Epithelial cell of prostate (primary cell): ENCODE results near the gene PLSCR4.
"Not testable (repeated sequence)": the region's sequence is repeated elsewhere in the genome, so short reads cannot be mapped to it uniquely, and the experiment has no call there.

ENCODE experiments used
- DNase-seq: peaks from one replicate; pipeline ENCODE4 v3.0.0-alpha.2; 2011; ENCODE audit warnings: low read depth, low spot score
- H3K27ac ChIP-seq: fragments of 450-650 bp; 2 replicates; pipeline ENCODE4 v1.5.1; 2017; ENCODE audit warnings: mild to moderate bottlenecking

The PLSCR4 gene

DNA sequence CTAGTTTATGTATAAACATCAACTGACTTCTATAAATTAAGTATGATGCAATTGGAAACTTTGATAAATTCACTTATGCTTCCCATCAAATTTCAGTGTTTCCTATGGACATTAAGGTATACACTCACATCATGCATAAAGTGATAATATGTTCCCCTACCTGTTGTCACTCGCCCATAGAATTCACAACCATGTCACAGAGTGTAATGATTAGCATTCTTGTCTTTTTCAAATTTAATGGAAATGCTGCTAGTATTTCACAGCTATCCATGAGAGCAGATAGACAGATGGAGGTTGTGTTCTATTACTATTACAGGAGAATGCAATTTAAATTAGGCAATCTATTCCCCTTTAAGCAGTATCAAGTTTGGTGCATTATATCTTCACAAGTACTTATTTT, 984 bp downstream of the PLSCR4 start:
- DNase-seq, result no peak
- no peak overlapping the region for H3K27ac ChIP-seq

DNA sequence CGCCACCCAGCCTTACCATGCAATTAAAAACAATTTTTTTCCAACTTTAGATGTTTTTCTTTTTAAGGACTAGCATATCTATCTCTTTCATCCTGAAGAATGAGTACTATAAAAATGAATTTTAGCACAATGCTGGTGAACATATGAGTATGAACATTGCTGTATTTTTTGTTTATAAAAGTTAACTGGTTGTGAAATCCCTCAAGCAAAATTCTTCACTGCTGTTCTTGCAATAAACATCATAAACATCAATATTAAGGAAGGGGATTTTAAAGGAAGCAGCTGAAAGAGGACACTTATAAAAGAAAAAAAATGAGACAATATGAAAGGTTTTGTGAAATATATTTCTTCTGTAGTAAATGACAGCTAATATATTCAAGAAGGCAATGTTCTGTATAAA, 3.0 kb downstream of the PLSCR4 start:
- H3K27ac ChIP-seq, result no peak overlapping the region

DNA sequence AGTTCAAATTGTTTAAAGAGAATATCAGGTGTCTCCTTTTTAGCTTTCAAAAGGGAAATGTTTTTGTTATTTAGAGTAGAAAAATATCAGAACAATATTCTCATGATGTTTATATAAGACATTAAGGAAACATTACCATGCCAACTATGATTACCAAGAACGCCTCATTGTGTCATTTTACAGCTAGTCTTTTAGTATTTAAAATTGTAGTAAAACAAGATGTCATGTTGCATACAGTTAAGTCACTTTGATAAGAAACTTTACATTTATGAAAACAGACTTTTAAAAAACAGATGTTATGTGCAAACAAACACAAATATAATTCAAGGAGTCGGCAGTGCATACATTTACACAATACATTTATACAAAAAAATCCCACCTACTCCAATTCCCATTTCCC, 4.4 kb downstream of the PLSCR4 start:
- no peak overlapping the region for H3K27ac ChIP-seq
- no peak for DNase-seq

More for the DNA sequence above, 3.0 kb downstream of the PLSCR4 start:
- DNase-seq, result no peak

DNA sequence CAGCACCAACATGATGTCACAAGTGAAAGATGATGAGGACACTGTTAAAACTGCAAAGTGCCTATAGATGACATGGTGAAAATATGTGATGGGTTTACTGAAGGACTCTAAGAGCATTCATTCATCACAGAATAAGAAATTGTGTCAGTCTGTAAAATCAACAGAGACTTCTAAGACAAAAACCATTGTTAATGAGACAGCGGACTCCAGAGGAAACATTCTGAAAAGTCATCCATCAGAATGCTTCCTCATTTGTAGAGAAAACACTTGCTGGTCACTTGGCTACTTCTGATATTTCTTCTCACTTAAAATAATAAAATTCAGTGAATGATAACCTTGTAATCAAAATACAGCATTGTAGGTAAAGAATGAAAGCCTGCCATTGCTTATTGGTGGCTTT, 7.3 kb downstream of the PLSCR4 start:
- no peak for DNase-seq
- H3K27ac ChIP-seq, result no peak overlapping the region

DNA sequence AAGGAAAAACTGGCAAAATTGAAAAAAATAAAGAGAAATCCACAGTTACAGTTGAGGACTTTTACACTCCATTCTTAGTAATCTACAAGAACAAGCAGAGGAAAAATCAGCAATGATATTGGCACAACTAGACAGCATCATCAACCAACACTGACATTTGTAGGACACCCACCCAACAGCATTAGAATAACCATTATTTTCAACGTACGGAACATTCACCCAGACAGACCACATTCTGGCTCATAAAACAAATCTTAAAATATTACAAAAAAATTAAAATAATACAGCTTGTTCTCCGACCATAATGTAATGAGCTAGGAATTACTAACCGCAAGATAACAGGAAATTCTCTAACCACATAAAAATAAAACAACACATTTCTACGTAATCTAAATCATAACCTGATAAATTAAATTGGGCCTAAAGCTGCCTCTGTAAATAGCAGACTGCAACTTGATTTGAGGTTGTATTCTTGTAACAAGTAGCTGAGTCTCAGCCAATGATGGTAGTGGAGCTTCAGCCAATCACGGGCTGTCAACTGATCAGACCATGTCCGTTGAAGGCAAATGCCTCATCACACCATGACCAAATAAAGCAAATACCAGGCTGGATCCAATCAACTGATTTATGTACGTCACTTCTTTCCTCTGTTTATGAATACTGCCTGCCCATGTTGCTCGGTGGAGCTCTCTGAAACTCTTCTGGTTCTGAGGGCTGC, 9.2 kb downstream of the PLSCR4 start:
- DNase-seq, result no peak
- no peak overlapping the region for H3K27ac ChIP-seq

DNA sequence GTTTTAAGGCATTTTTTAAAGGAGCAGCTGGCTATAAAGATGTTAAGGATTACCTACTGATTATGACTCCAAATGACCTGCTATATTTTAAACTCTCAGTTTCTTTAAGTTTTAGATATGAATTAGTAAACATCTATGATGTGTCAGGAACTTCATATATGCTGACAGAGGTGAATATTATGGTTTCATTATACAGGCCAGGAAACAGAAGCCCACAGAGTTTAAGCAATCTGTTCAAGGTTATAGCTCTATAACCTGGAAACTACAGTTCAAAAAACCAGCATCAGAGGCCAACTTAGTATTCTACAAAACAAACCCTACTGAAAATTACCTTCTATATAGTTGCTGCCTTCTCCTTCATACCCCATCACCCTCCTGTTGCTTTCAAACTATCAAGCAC, 17.4 kb downstream of the PLSCR4 start:
- no peak for DNase-seq
- no peak overlapping the region for H3K27ac ChIP-seq

DNA sequence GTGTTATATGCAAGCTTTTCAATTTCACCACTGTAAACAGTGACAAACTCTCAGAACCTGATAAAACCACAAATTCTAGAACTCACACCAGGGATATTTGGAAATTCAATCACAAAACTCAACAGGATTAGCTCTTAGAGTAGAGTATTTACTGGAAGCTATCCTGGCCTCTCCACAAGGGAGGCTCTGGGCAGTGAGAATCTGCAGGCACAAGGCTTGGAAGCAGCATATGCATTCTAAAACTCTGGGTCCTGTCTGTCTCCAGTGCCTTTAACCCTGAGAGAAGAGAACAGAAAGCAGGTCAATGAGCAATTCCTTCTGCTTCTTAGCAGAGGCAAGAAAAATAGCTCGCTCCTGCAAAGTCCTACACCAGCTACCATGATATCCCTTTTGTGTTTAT, 23.4 kb downstream of the PLSCR4 start:
- no peak for DNase-seq

DNA sequence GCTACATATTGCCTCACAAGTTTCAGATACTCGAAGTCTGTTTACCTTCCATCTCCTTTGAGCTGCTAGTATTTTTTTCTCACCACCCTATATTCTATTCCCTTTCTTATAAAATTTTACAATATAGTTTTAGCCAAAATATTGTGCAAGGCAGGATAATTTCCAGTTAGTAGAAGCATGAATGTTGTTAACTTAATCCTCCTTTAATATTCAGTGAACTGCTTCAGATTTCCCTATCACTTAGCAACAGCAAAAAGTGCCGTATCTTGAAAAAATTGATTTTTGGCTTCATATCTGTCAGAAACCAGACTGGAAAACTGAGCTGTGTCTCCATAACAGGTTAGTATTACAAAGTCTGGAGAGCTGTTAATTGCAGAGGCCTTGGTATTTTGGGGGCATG, 24.0 kb downstream of the PLSCR4 start:
- no peak overlapping the region for H3K27ac ChIP-seq
- no peak for DNase-seq

More for the DNA sequence above, 23.4 kb downstream of the PLSCR4 start:
- H3K27ac ChIP-seq, result no peak overlapping the region

DNA sequence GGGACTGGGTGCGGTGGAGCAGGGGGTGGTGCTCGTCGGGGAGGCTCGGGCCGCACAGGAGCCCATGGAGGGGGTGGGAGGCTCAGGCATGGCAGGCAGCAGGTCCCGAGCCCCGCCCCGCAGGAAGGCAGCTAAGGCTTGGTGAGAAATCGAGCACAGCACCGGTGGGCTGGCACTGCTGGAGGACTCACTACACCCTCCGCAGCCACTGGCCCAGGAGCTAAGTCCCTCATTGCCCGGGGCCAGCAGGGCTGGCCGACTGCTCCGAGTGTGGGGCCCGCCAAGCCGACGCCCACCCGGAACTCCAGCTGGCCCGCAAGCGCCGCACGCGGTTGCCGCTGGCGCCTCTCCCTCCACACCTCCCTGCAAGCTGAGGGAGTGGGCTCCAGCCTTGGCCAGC, 25.4 kb downstream of the PLSCR4 start:
- H3K27ac ChIP-seq, DNase-seq: not testable (repeated sequence)

DNA sequence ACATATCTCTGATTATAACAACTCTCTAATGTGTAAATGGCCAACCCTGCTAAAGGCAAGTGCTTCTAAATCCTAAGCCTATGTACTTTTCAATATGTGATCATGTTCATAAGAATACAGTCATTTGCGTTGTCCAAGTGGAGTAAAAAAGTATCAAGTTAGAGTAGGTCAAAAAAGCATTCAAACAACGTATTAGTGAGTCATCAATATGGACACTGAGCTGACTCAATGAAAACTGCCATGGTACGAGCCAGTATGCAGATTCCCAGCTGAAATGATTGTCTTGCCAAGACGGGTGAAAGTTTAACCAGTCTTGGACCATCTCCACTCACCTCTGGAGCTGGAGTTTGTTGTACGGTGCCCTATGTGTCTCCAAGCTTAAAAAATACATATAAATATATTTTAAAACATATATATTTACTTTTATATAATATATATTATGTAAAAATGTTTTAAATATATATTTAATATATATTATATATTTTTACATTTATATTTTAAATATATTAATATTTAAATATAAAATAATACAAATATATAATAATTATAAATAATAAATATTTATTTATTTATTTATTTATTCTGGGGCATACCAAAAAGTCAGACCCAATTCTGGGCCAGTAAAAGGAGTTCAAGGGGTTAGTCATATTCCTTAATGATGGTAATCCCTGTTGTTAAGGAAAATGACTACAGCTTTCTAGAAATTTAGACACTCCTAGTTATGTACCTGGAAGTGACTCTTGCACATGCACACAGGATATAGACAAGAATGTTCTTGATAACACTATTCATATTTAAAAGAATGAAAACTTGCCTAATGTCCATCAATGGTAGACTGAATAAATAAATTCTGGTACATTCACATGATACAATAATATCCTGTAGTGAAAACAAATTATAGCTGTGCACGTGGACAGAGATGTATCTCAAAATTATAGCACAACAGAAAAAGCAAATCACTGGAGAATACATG, 27.2 kb downstream of the PLSCR4 start:
- no peak overlapping the region for H3K27ac ChIP-seq
- DNase-seq, result no peak

DNA sequence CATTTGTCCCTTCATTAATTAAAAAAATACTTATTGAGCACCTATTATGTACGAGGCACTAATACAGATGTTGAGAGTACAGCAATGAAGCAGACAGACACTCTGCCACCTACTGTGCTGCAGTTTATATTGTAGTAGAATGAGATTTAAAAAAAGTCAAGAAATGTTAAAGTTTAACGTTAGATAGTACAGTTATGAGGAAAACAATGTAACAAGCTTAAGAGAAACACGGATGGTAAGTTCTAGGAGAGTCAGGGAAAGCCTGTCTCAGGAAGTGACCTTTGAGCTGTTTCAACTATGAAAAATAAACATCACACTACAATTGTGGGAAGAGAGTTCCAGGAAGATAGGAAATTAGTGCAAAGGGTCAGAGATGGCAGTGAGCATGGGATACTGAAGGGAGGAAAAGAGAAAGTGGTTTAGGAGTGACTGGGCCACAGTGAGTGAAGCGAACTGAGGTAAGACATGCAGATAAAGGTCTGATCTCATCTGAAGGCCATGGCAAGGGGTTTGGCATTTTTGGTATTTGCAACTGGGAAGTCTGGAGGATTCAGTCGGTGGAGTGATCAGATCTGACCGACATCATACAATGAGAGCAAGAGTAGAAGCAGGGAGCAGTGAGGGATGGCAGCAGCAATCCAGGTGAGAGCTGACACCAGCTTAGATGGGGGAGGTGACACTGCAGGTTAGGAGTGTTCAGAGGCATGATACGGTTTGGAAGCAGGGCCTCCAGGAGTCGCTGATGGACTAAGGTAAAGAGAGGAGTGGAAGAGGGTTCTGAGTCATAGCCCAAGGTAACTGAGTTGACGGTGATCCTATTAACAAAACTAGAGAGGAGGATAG, 28.5 kb downstream of the PLSCR4 start:
- H3K27ac ChIP-seq, result no peak overlapping the region
- DNase-seq, result no peak

DNA sequence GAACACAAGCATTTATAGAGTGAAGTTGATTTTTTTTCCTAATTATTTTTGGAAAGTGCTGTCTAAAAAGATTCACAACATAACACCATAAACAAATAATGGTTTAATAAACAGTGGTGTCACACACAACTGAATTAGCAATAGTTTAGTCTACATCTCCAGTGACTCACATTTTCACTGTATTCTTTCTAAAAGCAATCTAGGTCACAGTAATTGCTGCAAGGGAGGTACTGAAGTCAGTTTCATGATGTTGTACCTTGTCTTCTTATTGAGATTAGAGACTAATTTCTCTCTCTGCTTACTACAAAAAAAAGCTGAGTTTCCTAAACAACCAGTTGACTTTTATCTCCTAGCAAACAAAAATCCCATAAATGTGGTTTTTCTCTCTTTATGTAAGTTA, 29.6 kb downstream of the PLSCR4 start:
- no peak overlapping the region for H3K27ac ChIP-seq
- DNase-seq, result no peak

DNA sequence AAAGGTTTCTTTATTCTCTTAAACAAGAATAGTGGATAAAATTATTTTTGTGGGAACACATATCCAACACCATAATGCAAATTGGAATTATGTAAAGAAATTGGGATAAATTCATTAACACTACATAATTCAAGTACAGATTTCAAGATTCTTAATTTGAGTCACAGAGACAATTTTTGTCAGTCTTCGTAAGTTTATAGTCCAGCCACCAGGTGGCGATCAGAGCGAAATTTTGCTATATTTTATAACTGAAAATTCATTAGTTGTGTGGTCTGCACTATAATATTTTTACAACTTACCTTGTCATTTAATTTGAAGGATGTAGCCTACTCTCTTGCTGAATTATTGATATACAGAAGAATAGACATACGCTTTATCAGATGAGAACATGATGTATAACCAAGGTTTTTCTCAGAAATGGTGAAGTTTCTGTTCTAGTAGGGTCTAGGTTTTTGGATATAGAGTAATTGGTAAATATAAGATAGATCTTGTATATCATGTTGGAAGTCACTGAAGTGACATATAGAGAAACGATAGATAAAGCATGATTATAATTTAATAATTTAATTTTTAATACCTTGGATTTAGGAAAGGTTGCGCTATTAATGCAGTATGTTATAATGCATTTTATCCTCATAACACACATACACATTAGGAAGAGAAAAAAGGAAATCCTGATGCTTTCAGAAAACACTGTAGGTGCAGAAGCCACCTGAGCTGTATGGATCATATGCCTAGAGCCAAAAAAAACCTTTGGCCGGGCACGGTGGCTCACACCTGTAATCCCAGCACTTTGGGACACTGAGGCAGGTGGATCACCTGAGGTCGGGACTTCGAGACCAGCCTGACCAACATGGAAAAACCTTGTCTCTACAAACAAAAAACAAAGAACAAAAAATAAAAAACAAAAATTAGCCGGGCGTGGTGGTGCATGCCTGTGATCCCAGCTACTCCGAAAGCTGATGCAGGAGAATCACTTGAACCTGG, 31.7 kb downstream of the PLSCR4 start:
- DNase-seq, result no peak
- no peak overlapping the region for H3K27ac ChIP-seq

DNA sequence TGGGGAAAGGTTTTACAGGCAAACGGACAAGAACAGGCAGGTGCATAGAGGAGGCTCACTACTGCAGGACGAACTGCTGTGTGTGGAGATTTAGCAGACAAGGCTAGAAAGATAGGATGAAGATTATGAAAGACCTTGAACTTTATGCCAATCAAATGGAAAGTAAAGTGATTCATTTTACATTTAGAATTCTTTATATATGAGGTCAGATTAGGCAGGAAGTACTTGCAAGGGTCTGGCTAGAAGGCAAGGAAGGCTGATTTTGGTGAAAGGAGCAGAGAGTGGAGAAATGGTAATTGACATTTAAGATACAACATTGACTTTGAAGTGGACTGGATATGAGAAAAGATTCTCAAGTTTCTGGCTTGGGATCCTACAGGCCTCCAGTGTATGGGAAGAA, 33.6 kb downstream of the PLSCR4 start:
- H3K27ac ChIP-seq, result no peak overlapping the region
- DNase-seq, result no peak

DNA sequence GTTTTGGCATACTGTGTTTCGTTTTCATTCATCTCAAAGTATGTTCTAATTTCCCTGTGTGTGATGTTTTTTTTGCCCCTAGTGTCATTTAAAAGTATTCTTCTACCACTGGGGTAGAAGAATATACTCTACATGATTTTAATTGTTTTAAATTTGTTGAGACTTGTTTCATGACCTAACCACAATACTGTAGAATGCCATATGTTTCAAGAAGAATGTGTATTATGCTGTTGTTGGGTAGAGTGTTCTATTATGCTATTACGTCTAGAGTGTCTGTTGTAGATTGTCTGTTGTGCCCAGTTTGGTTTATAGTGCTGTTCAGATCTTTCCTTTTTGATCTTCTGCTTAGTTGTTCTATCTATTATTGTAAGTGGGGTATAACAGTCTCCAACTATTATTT, 36.4 kb downstream of the PLSCR4 start:
- DNase-seq, result no peak
- H3K27ac ChIP-seq, result no peak overlapping the region

DNA sequence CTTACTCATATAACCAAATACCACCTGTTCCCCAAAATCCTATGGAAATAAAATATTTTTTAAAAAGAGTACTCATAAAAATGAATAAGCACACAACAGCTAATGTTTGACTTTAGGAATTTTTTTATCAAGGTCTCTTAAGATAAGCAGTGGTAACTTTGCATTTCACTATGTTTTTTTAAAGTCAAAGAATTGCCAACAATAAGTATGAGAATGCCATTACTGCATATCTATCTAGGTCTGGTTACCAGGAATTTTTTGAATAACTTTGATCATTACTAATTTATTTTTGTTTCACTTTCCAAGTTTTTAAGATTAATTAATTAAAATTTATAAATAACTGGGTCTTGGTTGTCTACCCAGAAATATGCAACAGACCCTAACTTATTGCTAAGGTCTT, 41.5 kb downstream of the PLSCR4 start:
- no peak overlapping the region for H3K27ac ChIP-seq
- DNase-seq, result no peak

DNA sequence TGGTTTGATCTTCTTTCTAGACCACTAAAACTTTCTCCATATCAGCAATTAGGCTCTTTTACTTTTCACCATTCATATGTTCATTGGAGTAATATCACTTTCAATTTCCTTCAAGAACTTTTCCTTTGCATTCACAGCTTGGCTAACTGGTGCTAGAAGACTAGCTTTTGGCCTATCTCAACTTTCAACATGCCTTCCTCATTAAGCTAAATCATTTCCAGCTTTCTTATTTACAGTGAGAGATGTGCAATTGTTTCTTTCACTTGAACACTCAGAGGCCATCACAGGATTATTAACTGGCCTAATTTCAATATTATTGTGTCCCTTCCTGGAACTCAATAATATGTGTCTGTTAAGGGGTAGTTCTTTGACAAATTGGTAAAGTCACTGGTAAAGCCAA, 47.1 kb downstream of the PLSCR4 start:
- DNase-seq, result no peak
- H3K27ac ChIP-seq, result no peak overlapping the region

DNA sequence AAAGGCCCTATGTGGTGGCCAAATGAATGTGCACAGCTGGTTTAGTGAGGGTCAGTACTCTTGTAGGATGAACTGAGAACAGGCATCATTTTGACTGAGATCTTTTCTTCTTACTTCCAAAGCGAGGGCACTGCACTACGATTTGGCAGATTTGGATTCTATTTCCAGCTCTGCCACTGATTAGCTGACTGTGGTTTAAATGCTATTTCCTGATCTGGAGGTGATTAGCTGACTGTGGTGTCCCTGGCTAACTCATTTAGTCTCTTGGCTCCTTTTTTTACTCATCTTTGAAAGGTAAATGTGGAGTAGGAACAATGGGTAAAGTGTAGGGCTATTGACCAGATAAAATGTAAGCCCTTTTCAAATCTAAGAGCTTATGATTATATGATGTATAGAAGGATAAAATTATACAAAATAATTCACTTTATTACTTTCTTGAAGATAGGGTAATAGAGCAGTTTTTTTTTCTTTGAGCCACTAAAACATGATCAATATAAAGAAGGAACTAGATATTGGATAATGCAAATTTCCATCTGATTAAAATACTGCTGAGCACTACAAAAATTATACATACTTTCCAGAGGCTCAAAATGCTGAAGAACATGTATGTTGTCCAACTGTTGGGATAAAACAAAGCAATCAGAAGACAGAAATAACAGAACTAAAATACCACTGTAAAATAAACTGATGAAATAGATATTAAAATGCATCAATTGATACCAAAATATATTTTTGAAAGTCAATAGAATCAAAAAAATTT, 50.3 kb downstream of the PLSCR4 start:
- no peak for DNase-seq
- H3K27ac ChIP-seq, result no peak overlapping the region

DNA sequence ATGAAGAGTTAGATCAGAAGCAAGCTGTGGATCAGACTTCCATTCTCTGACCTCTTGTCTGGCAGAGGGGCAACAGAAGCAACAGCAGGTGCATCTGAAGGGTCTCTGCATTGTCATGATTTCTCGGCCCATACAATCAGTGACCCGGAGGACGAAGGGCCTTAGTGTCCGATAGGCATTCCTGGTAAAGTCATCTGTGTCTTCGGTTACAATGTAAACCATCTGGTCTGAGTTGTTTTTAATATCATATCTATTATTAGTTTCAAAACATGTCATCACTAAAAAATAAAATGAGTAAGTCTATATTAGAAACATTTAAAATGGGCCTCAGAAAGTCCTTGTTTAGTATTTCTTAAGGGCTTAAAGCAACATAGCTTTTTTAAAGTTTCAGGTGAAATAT, 51.1 kb downstream of the PLSCR4 start:
- DNase-seq, result no peak
- no peak overlapping the region for H3K27ac ChIP-seq
